HL-60 (cell line): ENCODE measurements around the gene RANBP3.

ENCODE experiments used
- TF ChIP-seq, protein P1 (sequence below): IDR thresholded peaks from 2 replicates; pipeline ENCODE4 v1.6.1; 2012; ENCODE audit warnings: low read depth; ENCODE audit not compliant: insufficient replicate concordance
- TF ChIP-seq, protein P2 (sequence below): IDR thresholded peaks from one replicate; pipeline ENCODE4 v1.5.1; 2011; ENCODE audit warnings: low read length, control low read depth, inconsistent platforms; ENCODE audit not compliant: insufficient read depth

DNA sequence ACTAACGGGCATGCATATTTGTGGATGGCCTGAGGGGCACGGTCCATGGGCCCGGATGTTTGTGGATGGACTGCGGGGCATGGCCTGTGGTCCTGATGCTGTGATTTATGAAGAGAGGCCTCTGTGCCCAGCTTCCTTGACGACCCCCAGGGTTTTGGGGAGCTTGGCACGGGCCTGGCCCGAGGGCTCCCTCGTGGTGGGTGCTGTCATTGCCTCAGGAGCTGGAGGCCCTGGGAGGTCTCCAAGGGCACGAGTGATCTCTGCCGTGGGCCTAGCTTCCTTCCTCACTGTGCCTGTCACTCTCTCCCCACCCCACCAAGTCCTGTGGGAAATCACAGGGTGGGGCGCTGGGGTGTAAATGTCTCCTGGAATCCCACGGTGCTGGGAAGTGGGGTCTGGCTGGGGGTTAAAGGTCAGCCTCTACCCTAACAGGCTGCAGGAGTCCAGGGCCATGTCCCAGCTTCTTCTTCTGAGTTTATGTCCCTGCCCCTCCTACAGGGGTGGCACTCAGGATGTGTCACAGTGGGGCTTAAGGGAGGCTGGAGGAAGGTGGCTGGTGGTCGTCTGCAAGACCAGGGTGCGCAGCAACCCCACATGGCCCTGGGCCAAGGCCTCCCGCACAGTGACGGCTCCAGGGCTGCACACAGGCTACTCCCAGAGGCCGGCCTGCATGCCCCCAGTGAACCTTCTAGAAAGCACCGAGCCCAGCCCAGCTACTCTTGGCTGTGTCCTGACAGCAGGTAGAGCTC is 27.6 kb upstream of the RANBP3 start:
- TF ChIP-seq, protein P1, sequence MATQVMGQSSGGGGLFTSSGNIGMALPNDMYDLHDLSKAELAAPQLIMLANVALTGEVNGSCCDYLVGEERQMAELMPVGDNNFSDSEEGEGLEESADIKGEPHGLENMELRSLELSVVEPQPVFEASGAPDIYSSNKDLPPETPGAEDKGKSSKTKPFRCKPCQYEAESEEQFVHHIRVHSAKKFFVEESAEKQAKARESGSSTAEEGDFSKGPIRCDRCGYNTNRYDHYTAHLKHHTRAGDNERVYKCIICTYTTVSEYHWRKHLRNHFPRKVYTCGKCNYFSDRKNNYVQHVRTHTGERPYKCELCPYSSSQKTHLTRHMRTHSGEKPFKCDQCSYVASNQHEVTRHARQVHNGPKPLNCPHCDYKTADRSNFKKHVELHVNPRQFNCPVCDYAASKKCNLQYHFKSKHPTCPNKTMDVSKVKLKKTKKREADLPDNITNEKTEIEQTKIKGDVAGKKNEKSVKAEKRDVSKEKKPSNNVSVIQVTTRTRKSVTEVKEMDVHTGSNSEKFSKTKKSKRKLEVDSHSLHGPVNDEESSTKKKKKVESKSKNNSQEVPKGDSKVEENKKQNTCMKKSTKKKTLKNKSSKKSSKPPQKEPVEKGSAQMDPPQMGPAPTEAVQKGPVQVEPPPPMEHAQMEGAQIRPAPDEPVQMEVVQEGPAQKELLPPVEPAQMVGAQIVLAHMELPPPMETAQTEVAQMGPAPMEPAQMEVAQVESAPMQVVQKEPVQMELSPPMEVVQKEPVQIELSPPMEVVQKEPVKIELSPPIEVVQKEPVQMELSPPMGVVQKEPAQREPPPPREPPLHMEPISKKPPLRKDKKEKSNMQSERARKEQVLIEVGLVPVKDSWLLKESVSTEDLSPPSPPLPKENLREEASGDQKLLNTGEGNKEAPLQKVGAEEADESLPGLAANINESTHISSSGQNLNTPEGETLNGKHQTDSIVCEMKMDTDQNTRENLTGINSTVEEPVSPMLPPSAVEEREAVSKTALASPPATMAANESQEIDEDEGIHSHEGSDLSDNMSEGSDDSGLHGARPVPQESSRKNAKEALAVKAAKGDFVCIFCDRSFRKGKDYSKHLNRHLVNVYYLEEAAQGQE, result no peak
- TF ChIP-seq, protein P2, sequence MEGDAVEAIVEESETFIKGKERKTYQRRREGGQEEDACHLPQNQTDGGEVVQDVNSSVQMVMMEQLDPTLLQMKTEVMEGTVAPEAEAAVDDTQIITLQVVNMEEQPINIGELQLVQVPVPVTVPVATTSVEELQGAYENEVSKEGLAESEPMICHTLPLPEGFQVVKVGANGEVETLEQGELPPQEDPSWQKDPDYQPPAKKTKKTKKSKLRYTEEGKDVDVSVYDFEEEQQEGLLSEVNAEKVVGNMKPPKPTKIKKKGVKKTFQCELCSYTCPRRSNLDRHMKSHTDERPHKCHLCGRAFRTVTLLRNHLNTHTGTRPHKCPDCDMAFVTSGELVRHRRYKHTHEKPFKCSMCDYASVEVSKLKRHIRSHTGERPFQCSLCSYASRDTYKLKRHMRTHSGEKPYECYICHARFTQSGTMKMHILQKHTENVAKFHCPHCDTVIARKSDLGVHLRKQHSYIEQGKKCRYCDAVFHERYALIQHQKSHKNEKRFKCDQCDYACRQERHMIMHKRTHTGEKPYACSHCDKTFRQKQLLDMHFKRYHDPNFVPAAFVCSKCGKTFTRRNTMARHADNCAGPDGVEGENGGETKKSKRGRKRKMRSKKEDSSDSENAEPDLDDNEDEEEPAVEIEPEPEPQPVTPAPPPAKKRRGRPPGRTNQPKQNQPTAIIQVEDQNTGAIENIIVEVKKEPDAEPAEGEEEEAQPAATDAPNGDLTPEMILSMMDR, result no peak
